Stimulated activated CD8-positive, alpha-beta memory T cell treated with anti-CD3 and anti-CD28 coated beads, Interleukin-4, amount 100 ng/mL, for 1 hour (primary cell): Measurements from ENCODE around the gene PTPRK.

Source experiments
- DNase-seq, 2 donors: peaks; one replicate each; pipeline ENCODE4 v3.0.0-alpha.2; 2020; ENCODE audit warnings: low read depth in 2 of 2, low spot score in 1 of 2

Gene PTPRK

GRCh38 chr6:128098000-128098581 is 422.3 kb downstream of the PTPRK start:
- DNase-seq = no peak

- DNase-seq = no peak
Observed at GRCh38 chr6:128097009-128097408, 423.4 kb downstream of the PTPRK start.

GRCh38 chr6:128095362-128095761 is 425.0 kb downstream of the PTPRK start:
- DNase-seq = no peak

GRCh38 chr6:128079021-128079420 is 441.4 kb downstream of the PTPRK start:
- no peak for DNase-seq

GRCh38 chr6:128078276-128078675 is 442.1 kb downstream of the PTPRK start:
- DNase-seq = no peak

GRCh38 chr6:128076843-128077242 is 443.6 kb downstream of the PTPRK start:
- DNase-seq = no peak

GRCh38 chr6:128074567-128074966 is 445.8 kb downstream of the PTPRK start:
- DNase-seq = no peak

GRCh38 chr6:128073389-128073788 is 447.0 kb downstream of the PTPRK start:
- DNase-seq = no peak

GRCh38 chr6:128071212-128071611 is 449.2 kb downstream of the PTPRK start:
- no peak for DNase-seq

- DNase-seq = no peak
Observed at GRCh38 chr6:128070406-128070805, 450.0 kb downstream of the PTPRK start.

- DNase-seq = no peak
Observed at GRCh38 chr6:128069188-128069587, 451.2 kb downstream of the PTPRK start.

- no peak for DNase-seq
Observed at GRCh38 chr6:128068119-128068479, 452.3 kb downstream of the PTPRK start.

GRCh38 chr6:128067446-128068118 is 452.8 kb downstream of the PTPRK start:
- no peak for DNase-seq

- no peak for DNase-seq
Observed at GRCh38 chr6:128065072-128065471, 455.3 kb downstream of the PTPRK start.

GRCh38 chr6:128064540-128064895 is 455.9 kb downstream of the PTPRK start:
- no peak for DNase-seq

- no peak for DNase-seq
Observed at GRCh38 chr6:128063850-128064539, 456.4 kb downstream of the PTPRK start.

GRCh38 chr6:128062882-128063603 is 457.4 kb downstream of the PTPRK start:
- no peak for DNase-seq

- DNase-seq = no peak
Observed at GRCh38 chr6:128057946-128058345, 462.5 kb downstream of the PTPRK start.

GRCh38 chr6:128057541-128057940 is 462.9 kb downstream of the PTPRK start:
- no peak for DNase-seq

GRCh38 chr6:128053109-128053508 is 467.3 kb downstream of the PTPRK start:
- DNase-seq = no peak

- no peak for DNase-seq
Observed at GRCh38 chr6:128047989-128048388, 472.4 kb downstream of the PTPRK start.

- no peak for DNase-seq
Observed at GRCh38 chr6:128046033-128046432, 474.4 kb downstream of the PTPRK start.
